Panc1 (cell line): Measurements from ENCODE around the gene ZSCAN10. TPM values are rescaled to one million over a fixed set of nuclear protein-coding genes. Genes with fewer than 3 reads are reported as not detected.

Source experiments
- ATAC-seq: fragments of 200-7000 bp; cut with Tn5 transposase; 2 replicates; pipeline ENCODE4 v1.9.1; 2020; ENCODE audit warnings: mild to moderate bottlenecking, moderate library complexity
- BruUV-seq: library from RNA; stranded (reverse); fragments of 400-500 nt; replicated peaks from 2 replicates; lab custom pipeline; 2021; lab: Mats Ljungman, UMichigan
- CTCF ChIA-PET: fragments of 300-600 bp; sonication (Branson Sonifier 250); formaldehyde crosslinking; loops from one replicate; lab custom pipeline; 2022; ENCODE audit warnings: antibody characterized with exemption; lab: Charles Lee
- POLR2A ChIA-PET: fragments of 300-600 bp; sonication (Branson Sonifier 250); formaldehyde crosslinking; loops from one replicate; lab custom pipeline; 2022; ENCODE audit warnings: antibody characterized with exemption; lab: Charles Lee
- DNase-seq: peaks from one replicate; pipeline ENCODE4 v3.0.0-alpha.2; 2010; ENCODE audit warnings: low read depth, low spot score
- H3K27ac ChIP-seq: 2 replicates; pipeline ENCODE4 v1.5.1; 2011; ENCODE audit warnings: mild to moderate bottlenecking, low read length, inconsistent platforms
- H3K27me3 ChIP-seq: fragments of 200-500 bp; sonication (Bioruptor generic); 2 replicates; pipeline ENCODE4 v1.6.0; 2014; ENCODE audit warnings: low read length, inconsistent platforms; ENCODE audit not compliant: control insufficient read depth, insufficient read depth
- H3K36me3 ChIP-seq: fragments of 200-500 bp; sonication (Bioruptor generic); 2 replicates; pipeline ENCODE4 v1.5.1; 2014; ENCODE audit warnings: inconsistent platforms, mild to moderate bottlenecking, low read length, moderate library complexity; ENCODE audit not compliant: control insufficient read depth, insufficient read depth
- H3K4me1 ChIP-seq: 2 replicates; pipeline ENCODE4 v1.5.1; 2011; ENCODE audit warnings: inconsistent platforms, mild to moderate bottlenecking, low read length, moderate library complexity; ENCODE audit not compliant: control insufficient read depth, insufficient read depth
- H3K4me3 ChIP-seq, 2 experiments: 2 replicates each; pipeline ENCODE4 v1.5.1; 2011 to 2012; ENCODE audit warnings: low read depth in 2 of 2, low read length in 2 of 2, mild to moderate bottlenecking in 2 of 2, inconsistent platforms in 1 of 2, moderate library complexity in 1 of 2
- H3K9me3 ChIP-seq: fragments of 200-500 bp; sonication (Bioruptor generic); 2 replicates; pipeline ENCODE4 v1.5.1; 2014; ENCODE audit warnings: low read depth, mild to moderate bottlenecking, inconsistent platforms, low read length, moderate library complexity; ENCODE audit not compliant: control insufficient read depth, insufficient read depth
- POLR2AphosphoS5 ChIP-seq: IDR thresholded peaks from 2 replicates; pipeline ENCODE4 v1.6.1; 2012; ENCODE audit warnings: mild to moderate bottlenecking, low read depth, low read length, moderate library complexity
- SIN3A ChIP-seq: IDR thresholded peaks from 2 replicates; pipeline ENCODE4 v1.6.1; 2012; ENCODE audit warnings: low read depth, mild to moderate bottlenecking, low read length, moderate library complexity, borderline replicate concordance; ENCODE audit not compliant: insufficient read depth
- TCF7L2 ChIP-seq: IDR thresholded peaks from 2 replicates; pipeline ENCODE4 v1.6.1; 2011; ENCODE audit warnings: mild to moderate bottlenecking, low read depth, low read length, inconsistent platforms
- in situ Hi-C: cut with HindIII; loops from 2 replicates; pipeline ENCODE4 v1.10.0; 2016; ENCODE audit warnings: low sequenced_read_pairs, low pct_unique_long_range_greater_than_20kb
- intact Hi-C: fragments of 100-400 bp; cut with micrococcal nuclease; formaldehyde crosslinking; loops from one replicate; pipeline ENCODE4 v1.10.0; 2022; ENCODE audit not compliant: unreplicated experiment
- total RNA-seq: library from RNA; stranded (reverse); gene quantifications from one replicate; pipeline ENCODE4 v1.2.1, GENCODE V29; 2021; ENCODE audit not compliant: unreplicated experiment
- TF ChIP-seq, protein P1 (sequence below): fragments of 450-650 bp; IDR thresholded peaks from 2 replicates; pipeline ENCODE4 v1.5.1; 2017; ENCODE audit warnings: mild to moderate bottlenecking
- TF ChIP-seq, protein P2 (sequence below), 2 experiments: IDR thresholded peaks; 2 replicates each; pipeline ENCODE4 v1.6.1; 2011 to 2012; ENCODE audit warnings: low read depth in 2 of 2, control low read depth in 1 of 2, low read length in 1 of 2, mild to moderate bottlenecking in 1 of 2, moderate library complexity in 1 of 2; ENCODE audit not compliant: insufficient read depth in 1 of 2

The ZSCAN10 gene
- total RNA-seq, 1 experiment from 2014 or later: 0.21 TPM

DNA sequence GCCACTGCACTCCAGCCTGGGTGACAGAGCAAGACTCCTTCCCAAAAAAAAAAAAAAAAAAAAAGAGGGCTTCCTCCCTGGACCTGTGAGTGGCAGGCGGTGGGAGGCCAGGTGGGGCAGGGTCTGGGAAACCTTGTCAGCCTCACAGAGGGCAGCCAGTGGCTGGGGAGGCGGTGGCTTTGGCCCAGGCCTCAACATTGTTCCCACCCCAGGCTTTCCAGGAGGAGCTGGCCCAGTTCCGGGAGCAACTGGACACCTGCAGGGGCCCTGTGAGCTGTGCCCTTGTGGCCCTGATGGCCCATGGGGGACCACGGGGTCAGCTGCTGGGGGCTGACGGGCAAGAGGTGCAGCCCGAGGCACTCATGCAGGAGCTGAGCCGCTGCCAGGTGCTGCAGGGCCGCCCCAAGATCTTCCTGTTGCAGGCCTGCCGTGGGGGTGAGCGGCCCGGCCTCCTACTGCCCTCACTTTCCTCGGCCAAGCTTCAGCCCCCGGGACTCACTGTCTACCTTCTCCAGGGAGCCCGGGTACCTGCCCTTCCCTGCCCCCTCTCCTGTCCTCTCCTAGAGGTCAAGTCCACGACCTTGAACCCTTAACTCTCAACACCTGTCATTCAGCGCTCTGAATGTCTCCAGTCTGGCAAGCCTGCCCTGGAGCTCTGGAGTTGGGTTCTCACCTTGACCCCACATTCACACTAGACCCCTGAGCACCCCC lies 48.1 kb upstream of the ZSCAN10 start (continued):
- no peak for TF ChIP-seq POLR2AphosphoS5

DNA sequence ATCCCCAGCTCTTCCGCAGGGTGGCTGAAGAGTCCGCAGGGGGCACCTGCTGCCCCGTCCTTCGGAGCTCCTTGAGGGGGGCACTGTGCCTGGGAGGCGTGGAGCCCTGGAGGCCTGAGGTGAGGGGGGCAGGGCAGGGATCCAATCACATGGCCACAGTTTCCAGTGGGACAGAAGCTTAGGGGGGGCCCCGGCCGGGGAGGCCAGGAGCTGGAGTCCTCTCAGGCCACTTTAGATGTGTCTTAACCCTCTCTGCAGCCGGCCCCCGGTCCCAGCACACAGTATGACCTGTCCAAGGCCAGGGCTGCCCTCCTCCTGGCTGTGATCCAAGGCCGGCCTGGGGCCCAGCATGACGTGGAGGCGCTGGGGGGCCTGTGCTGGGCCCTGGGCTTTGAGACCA lies 46.6 kb upstream of the ZSCAN10 start:
- no peaks in the 10 kb centered on the region for H3K9me3 ChIP-seq
- ChIA-PET POLR2A (no interaction called here), CTCF (no interaction called here)
- intact Hi-C loops: no loop called here
- no peak overlapping the region for H3K27ac ChIP-seq
- ATAC-seq (no peak), DNase-seq (no peak)
- H3K36me3 ChIP-seq: peaks cover 2% of the 10 kb centered on the region; the same call in 1 of the 2 replicates
- TF ChIP-seq TCF7L2 (no peak), SIN3A (no peak), POLR2AphosphoS5 (no peak)
- TF ChIP-seq, protein P1, sequence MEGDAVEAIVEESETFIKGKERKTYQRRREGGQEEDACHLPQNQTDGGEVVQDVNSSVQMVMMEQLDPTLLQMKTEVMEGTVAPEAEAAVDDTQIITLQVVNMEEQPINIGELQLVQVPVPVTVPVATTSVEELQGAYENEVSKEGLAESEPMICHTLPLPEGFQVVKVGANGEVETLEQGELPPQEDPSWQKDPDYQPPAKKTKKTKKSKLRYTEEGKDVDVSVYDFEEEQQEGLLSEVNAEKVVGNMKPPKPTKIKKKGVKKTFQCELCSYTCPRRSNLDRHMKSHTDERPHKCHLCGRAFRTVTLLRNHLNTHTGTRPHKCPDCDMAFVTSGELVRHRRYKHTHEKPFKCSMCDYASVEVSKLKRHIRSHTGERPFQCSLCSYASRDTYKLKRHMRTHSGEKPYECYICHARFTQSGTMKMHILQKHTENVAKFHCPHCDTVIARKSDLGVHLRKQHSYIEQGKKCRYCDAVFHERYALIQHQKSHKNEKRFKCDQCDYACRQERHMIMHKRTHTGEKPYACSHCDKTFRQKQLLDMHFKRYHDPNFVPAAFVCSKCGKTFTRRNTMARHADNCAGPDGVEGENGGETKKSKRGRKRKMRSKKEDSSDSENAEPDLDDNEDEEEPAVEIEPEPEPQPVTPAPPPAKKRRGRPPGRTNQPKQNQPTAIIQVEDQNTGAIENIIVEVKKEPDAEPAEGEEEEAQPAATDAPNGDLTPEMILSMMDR: no peak
- TF ChIP-seq, protein P2, sequence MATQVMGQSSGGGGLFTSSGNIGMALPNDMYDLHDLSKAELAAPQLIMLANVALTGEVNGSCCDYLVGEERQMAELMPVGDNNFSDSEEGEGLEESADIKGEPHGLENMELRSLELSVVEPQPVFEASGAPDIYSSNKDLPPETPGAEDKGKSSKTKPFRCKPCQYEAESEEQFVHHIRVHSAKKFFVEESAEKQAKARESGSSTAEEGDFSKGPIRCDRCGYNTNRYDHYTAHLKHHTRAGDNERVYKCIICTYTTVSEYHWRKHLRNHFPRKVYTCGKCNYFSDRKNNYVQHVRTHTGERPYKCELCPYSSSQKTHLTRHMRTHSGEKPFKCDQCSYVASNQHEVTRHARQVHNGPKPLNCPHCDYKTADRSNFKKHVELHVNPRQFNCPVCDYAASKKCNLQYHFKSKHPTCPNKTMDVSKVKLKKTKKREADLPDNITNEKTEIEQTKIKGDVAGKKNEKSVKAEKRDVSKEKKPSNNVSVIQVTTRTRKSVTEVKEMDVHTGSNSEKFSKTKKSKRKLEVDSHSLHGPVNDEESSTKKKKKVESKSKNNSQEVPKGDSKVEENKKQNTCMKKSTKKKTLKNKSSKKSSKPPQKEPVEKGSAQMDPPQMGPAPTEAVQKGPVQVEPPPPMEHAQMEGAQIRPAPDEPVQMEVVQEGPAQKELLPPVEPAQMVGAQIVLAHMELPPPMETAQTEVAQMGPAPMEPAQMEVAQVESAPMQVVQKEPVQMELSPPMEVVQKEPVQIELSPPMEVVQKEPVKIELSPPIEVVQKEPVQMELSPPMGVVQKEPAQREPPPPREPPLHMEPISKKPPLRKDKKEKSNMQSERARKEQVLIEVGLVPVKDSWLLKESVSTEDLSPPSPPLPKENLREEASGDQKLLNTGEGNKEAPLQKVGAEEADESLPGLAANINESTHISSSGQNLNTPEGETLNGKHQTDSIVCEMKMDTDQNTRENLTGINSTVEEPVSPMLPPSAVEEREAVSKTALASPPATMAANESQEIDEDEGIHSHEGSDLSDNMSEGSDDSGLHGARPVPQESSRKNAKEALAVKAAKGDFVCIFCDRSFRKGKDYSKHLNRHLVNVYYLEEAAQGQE (IDR thresholded peaks at IDR 0.05; ENCODE audit: insufficient read depth in 1 of 2, low read depth in 2 of 2, low read length in 1 of 2): no peak
- H3K4me1 ChIP-seq: peaks cover 10% of the 10 kb centered on the region; the same call in 1 of the 2 replicates
- H3K27me3 ChIP-seq: no peaks in the 10 kb centered on the region
- H3K4me3 ChIP-seq: no peak overlapping the region
- in situ Hi-C loops: no loop called here
- no TSS peak for BruUV-seq

DNA sequence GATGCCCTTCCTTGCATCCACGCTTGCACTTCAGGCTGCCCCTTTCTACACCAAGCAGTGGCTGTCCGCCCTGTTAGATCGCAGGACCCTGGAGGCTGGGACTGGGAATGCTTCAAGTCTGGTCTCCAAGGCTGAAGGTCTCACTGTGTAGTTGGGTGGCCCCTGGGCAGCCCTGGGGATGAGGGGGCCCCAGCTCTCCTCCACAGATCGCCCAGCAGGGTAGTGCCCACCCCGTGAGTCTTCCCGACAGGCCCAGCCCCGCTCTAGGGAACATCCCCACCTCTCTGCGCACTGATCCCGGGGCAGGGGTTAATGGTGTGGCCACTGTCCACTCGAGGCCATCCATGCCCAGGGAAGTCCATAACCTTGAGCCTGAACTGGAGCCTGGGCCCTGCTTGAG lies 46.1 kb upstream of the ZSCAN10 start:
- DNase-seq: no peak
- no peak overlapping the region for H3K27ac ChIP-seq
- ChIA-PET CTCF (no interaction called here), POLR2A (interaction anchor here (0.6 kb wide), 1 partner anchor 70 kb away, joined by 3 read pairs; no protein-coding TSS in a partner anchor)
- no peak overlapping the region for H3K4me3 ChIP-seq
- ATAC-seq: no peak
- no TSS peak for BruUV-seq
- peaks cover 2% of the 10 kb centered on the region; the same call in 1 of the 2 replicates for H3K36me3 ChIP-seq
- in situ Hi-C loops: no loop called here
- H3K27me3 ChIP-seq: no peaks in the 10 kb centered on the region
- intact Hi-C loops: no loop called here
- H3K4me1 ChIP-seq: peaks cover 10% of the 10 kb centered on the region; the same call in 1 of the 2 replicates
- TF ChIP-seq, protein P1: no peak
- TF ChIP-seq SIN3A (no peak), TCF7L2 (no peak), POLR2AphosphoS5 (no peak)
- TF ChIP-seq, protein P2 (IDR thresholded peaks at IDR 0.05; ENCODE audit: insufficient read depth in 1 of 2, low read depth in 2 of 2, low read length in 1 of 2): no peak
- no peaks in the 10 kb centered on the region for H3K9me3 ChIP-seq
